Adrenal gland (tissue), 5 donors: ENCODE measurements around the gene LYSMD1.

Experiments
- CTCF ChIP-seq, 6 experiments: fragments of 450-650 bp in 4 of 6; fragments of 200-600 bp in 2 of 6; sonication (generic) in 1 of 6; IDR thresholded peaks; 1 replicate in 5 of 6; 2 replicates in 1 of 6; pipeline versions ENCODE4 v1.5.1 to v1.8.0; 2016 to 2021; ENCODE audit warnings: antibody characterized with exemption in 6 of 6, mild to moderate bottlenecking in 2 of 6, moderate library complexity in 1 of 6
- POLR2A ChIP-seq, 2 donors: fragments of 450-650 bp; IDR thresholded peaks; one replicate each; pipeline ENCODE4 v1.6.1; 2017; ENCODE audit warnings: antibody characterized with exemption in 2 of 2, mild to moderate bottlenecking in 2 of 2, moderate library complexity in 1 of 2
- donor health status: DM: no; HTN: no; CAD: no.

GRCh38 chr1:151166505-151166956 lies 829 bp upstream of the LYSMD1 start:
- TF ChIP-seq CTCF (IDR thresholded peaks at IDR 0.05) (no peak), POLR2A (IDR thresholded peaks at IDR 0.05) (no peak)
